Keratinocyte (primary cell): Measurements from ENCODE around the gene ITPA. TPM values are rescaled to one million over a fixed set of nuclear protein-coding genes. Genes with fewer than 3 reads are reported as not detected.

Experiments
- DNase-seq: peaks from one replicate; pipeline ENCODE4 v3.0.0-alpha.2; 2011; ENCODE audit warnings: low read depth, missing footprints, low spot score
- FAIRE-seq: peaks from 2 replicates; lab custom pipeline; 2011; peaks lifted over from hg19 to GRCh38; lab: Jason Lieb, UNC
- H2AFZ ChIP-seq: 2 replicates; pipeline ENCODE4 v1.6.0; 2012; ENCODE audit warnings: low read length, control low read depth, inconsistent platforms; ENCODE audit not compliant: control insufficient read depth
- H3K27ac ChIP-seq: 2 replicates; pipeline ENCODE4 v1.5.1; 2011; ENCODE audit warnings: low read length; ENCODE audit not compliant: control insufficient read depth, insufficient read depth
- H3K27me3 ChIP-seq: 3 replicates; pipeline ENCODE4 v1.6.0; 2011; ENCODE audit warnings: low read length; ENCODE audit not compliant: control insufficient read depth, insufficient read depth; ENCODE audit errors: extremely low read depth
- H3K36me3 ChIP-seq, 2 experiments: 2 replicates in 1 of 2; 3 replicates in 1 of 2; pipeline ENCODE4 v1.5.1; 2011; ENCODE audit warnings: low read length in 2 of 2, mild to moderate bottlenecking in 1 of 2; ENCODE audit not compliant: control insufficient read depth in 2 of 2, insufficient read depth in 2 of 2; ENCODE audit errors: extremely low read depth in 1 of 2
- H3K4me1 ChIP-seq: 3 replicates; pipeline ENCODE4 v1.5.1; 2011; ENCODE audit warnings: low read length; ENCODE audit not compliant: control insufficient read depth, insufficient read depth; ENCODE audit errors: extremely low read depth
- H3K4me2 ChIP-seq: 3 replicates; pipeline ENCODE4 v1.6.0; 2011; ENCODE audit warnings: low read depth, low read length; ENCODE audit not compliant: control insufficient read depth, insufficient read depth; ENCODE audit errors: extremely low read depth
- H3K4me3 ChIP-seq, 3 experiments: fragments of 200-600 bp in 1 of 3; sonication (generic) in 1 of 3; 2 replicates in 2 of 3; 3 replicates in 1 of 3; pipeline ENCODE4 v1.5.1; 2011 to 2016; ENCODE audit warnings: low read length in 3 of 3, mild to moderate bottlenecking in 3 of 3, control low read depth in 2 of 3, inconsistent platforms in 1 of 3, low read depth in 1 of 3, mixed read lengths in 1 of 3, mixed run types in 1 of 3, moderate library complexity in 1 of 3; ENCODE audit not compliant: control insufficient read depth in 2 of 3, insufficient read depth in 2 of 3; ENCODE audit errors: extremely low read depth in 1 of 3
- H3K79me2 ChIP-seq: 2 replicates; pipeline ENCODE4 v1.6.0; 2012; ENCODE audit warnings: low read length; ENCODE audit not compliant: control insufficient read depth, insufficient read depth
- H3K9ac ChIP-seq: 3 replicates; pipeline ENCODE4 v1.6.0; 2011; ENCODE audit warnings: low read length; ENCODE audit not compliant: control insufficient read depth, insufficient read depth; ENCODE audit errors: extremely low read depth
- H3K9me1 ChIP-seq: 3 replicates; pipeline ENCODE4 v1.6.0; 2011; ENCODE audit warnings: low read length; ENCODE audit not compliant: control insufficient read depth, insufficient read depth; ENCODE audit errors: extremely low read depth
- H3K9me3 ChIP-seq: 2 replicates; pipeline ENCODE4 v1.5.1; 2012; ENCODE audit warnings: low read depth, low read length; ENCODE audit not compliant: control insufficient read depth
- H4K20me1 ChIP-seq: 3 replicates; pipeline ENCODE4 v1.6.0; 2011; ENCODE audit warnings: low read length; ENCODE audit not compliant: control insufficient read depth, insufficient read depth; ENCODE audit errors: extremely low read depth
- EZH2 ChIP-seq: IDR thresholded peaks from one replicate; pipeline ENCODE4 v1.6.1; 2012; ENCODE audit warnings: inconsistent platforms, mild to moderate bottlenecking, low read length, moderate library complexity
- dilution Hi-C: fragments of 300-500 bp; cut with MboI; formaldehyde crosslinking; loops from one replicate; pipeline ENCODE4 v1.7.0; 2020; ENCODE audit warnings: low sequenced_read_pairs; ENCODE audit not compliant: extremely low pct_ligation_motif_present
- polyA plus RNA-seq, 5 experiments: library from polyadenylated mRNA; depleted of rRNA in 3 of 5; stranded (reverse) in 3 of 5; stranded (forward) in 1 of 5; unstranded in 1 of 5; fragments of >200 nt; gene quantifications; 1 replicate in 1 of 5; 2 replicates in 3 of 5; 3 replicates in 1 of 5; pipeline versions ENCODE4 v1.2.1 to v1.2.3, GENCODE V29; 2011 to 2012; ENCODE audit warnings: missing spikeins in 2 of 5, low read depth in 1 of 5, low replicate concordance in 1 of 5
- TF ChIP-seq, protein P1 (sequence below), 3 experiments: IDR thresholded peaks in 1 of 3; conservative IDR thresholded peaks in 1 of 3; optimal IDR thresholded peaks in 1 of 3; 2 replicates in 2 of 3; 3 replicates in 1 of 3; pipeline versions ENCODE3 to v1.5.1; 2011; ENCODE audit warnings: low read length in 3 of 3, mild to moderate bottlenecking in 3 of 3, moderate library complexity in 2 of 3, control low read depth in 1 of 3, inconsistent platforms in 1 of 3; ENCODE audit not compliant: insufficient read depth in 2 of 3; ENCODE audit errors: extremely low read depth in 1 of 3

Gene ITPA
- polyA plus RNA-seq, 1 donor (not counting 4 experiments of a cell fraction or from before 2014, with no cell fraction given) = 40.5 TPM

DNA sequence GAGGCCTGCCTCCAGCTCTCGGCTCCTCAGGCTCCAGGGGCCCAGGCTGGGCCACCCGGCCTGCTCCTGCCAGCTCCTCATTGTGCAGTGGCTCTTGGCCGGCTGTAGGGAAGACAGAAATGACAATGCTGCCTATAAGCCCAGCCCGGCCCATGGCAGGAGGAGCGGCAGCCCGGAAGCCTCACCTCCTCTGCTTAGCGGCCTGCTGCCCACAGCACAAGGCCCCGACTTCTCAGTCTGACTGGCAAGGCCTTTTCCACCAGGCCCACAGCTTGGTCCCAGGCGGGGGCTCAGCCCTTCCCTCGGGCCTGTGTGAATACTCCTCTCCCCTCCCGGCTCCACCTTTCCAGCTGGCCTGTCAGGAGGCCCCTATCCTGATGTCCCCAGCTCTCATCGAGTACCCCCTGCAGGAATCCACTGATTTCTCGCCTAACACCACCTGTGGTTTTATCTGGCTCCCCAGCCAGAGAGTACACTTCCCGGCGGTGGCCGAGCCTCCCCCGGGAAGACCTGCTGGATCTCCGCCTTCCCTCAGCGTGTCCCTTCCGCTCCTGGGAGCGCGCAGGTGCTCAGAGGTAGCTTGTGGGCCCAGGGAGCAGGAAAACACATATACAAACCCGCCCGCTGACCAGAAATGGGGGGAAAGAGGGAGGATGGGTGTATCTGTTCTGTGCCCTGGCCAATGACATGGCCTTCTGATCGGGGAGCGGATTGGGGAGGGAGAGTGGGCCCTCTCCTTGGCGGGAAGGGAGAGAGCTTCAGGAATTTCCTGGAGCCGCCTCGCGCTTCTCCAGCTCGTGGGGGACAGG, 5.8 kb upstream of the ITPA start:
- H3K4me2 ChIP-seq = peak overlapping the region; percentile 98
- H3K9me3 ChIP-seq = no peaks in the 10 kb centered on the region
- no peaks in the 10 kb centered on the region for H3K9me1 ChIP-seq
- peak overlapping the region; percentile 96 for H2AFZ ChIP-seq
- H4K20me1 ChIP-seq = no peaks in the 10 kb centered on the region
- peak overlapping the region; percentile 76 for H3K27ac ChIP-seq
- H3K36me3 ChIP-seq = peaks cover 12 to 24% of the 10 kb centered on the region in 2 experiments
- peaks cover 25% of the 10 kb centered on the region for H3K79me2 ChIP-seq
- H3K9ac ChIP-seq = peak overlapping the region; percentile 81
- DNase-seq = no peak
- dilution Hi-C loops = no loop called here
- H3K27me3 ChIP-seq = no peaks in the 10 kb centered on the region
- TF ChIP-seq EZH2 = no peak
- TF ChIP-seq, protein P1, sequence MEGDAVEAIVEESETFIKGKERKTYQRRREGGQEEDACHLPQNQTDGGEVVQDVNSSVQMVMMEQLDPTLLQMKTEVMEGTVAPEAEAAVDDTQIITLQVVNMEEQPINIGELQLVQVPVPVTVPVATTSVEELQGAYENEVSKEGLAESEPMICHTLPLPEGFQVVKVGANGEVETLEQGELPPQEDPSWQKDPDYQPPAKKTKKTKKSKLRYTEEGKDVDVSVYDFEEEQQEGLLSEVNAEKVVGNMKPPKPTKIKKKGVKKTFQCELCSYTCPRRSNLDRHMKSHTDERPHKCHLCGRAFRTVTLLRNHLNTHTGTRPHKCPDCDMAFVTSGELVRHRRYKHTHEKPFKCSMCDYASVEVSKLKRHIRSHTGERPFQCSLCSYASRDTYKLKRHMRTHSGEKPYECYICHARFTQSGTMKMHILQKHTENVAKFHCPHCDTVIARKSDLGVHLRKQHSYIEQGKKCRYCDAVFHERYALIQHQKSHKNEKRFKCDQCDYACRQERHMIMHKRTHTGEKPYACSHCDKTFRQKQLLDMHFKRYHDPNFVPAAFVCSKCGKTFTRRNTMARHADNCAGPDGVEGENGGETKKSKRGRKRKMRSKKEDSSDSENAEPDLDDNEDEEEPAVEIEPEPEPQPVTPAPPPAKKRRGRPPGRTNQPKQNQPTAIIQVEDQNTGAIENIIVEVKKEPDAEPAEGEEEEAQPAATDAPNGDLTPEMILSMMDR (optimal IDR thresholded peaks at IDR 0.05 in 1 of 3, IDR thresholded peaks at IDR 0.05 in 1 of 3, conservative IDR thresholded peaks at IDR 0.05 in 1 of 3; ENCODE audit: extremely low read depth in 1 of 3, insufficient read depth in 2 of 3, low read length in 3 of 3) = no peak
- FAIRE-seq = no peak
- H3K4me1 ChIP-seq = peaks cover 19% of the 10 kb centered on the region
- peak overlapping the region; percentile 85 to 96 (median 94) for H3K4me3 ChIP-seq

- Histone ChIP-seq H3K9me1 (no peaks in the 10 kb centered on the region), H3K4me1 (peaks cover 19% of the 10 kb centered on the region), H3K27me3 (no peaks in the 10 kb centered on the region), H3K79me2 (peaks cover 31% of the 10 kb centered on the region), H3K36me3 (peaks cover 11 to 22% of the 10 kb centered on the region in 2 experiments), H3K9me3 (no peaks in the 10 kb centered on the region), H3K4me3 (peak within 1 kb of the TSS; percentile 85 to 96 (median 94)), H3K27ac (peak within 1 kb of the TSS; percentile 76), H2AFZ (peak within 1 kb of the TSS; percentile 96), H3K4me2 (peak within 1 kb of the TSS; percentile 98), H3K9ac (peak within 1 kb of the TSS; percentile 81), H4K20me1 (no peaks in the 10 kb centered on the region)
- dilution Hi-C loops = no loop called here
- TF ChIP-seq, protein P1 (optimal IDR thresholded peaks at IDR 0.05 in 1 of 3, IDR thresholded peaks at IDR 0.05 in 1 of 3, conservative IDR thresholded peaks at IDR 0.05 in 1 of 3; ENCODE audit: extremely low read depth in 1 of 3, insufficient read depth in 2 of 3, low read length in 3 of 3) = no peak
- TF ChIP-seq EZH2 = no peak
- FAIRE-seq = peak; percentile 51
- peak; percentile 36 for DNase-seq
These were observed 5.0 kb upstream of the ITPA start, which contains the start of gene DDRGK1 for GRCh38 chr20:3204124-3204794. Gene DDRGK1, minus strand, starts transcription at chr20:3204682. Its CDS starts 55 bp downstream, at chr20:3204627.
